GM12801 (cell line): ENCODE results near the gene CGAS.

Experiments used
- TF ChIP-seq, protein P1 (sequence below): IDR thresholded peaks from one replicate; pipeline ENCODE4 v1.5.1; 2011; ENCODE audit warnings: control low read depth; ENCODE audit not compliant: insufficient read length; ENCODE audit errors: extremely low read depth

Gene CGAS

DNA sequence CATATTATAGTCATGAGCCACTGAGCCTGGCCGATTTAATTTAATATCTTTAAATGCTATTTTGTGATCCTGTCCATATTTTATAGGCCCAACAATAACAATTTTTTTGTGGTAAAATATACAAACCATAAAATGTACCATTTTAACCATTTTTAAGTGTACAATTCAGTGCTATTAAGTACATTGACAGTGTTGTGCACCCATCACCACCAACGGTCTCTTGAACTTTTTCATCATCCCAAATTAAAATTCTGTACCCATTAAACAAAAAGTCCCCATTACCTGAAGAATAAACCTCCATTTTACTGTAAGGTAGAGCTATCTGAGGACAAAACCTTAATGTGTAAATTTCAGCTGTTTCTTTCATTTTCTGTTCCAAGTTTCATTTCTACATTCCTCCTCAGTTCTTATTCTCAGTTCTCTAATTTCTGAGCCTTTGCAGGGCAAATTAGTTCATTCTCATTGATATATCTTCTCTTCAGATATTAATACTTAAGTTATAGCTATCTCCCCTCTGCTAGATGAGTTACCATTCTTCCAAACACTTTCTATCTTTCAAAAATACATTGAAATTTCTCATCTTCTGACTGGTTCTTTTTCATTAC is 19.7 kb upstream of the CGAS start:
- TF ChIP-seq, protein P1, sequence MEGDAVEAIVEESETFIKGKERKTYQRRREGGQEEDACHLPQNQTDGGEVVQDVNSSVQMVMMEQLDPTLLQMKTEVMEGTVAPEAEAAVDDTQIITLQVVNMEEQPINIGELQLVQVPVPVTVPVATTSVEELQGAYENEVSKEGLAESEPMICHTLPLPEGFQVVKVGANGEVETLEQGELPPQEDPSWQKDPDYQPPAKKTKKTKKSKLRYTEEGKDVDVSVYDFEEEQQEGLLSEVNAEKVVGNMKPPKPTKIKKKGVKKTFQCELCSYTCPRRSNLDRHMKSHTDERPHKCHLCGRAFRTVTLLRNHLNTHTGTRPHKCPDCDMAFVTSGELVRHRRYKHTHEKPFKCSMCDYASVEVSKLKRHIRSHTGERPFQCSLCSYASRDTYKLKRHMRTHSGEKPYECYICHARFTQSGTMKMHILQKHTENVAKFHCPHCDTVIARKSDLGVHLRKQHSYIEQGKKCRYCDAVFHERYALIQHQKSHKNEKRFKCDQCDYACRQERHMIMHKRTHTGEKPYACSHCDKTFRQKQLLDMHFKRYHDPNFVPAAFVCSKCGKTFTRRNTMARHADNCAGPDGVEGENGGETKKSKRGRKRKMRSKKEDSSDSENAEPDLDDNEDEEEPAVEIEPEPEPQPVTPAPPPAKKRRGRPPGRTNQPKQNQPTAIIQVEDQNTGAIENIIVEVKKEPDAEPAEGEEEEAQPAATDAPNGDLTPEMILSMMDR: no peak

DNA sequence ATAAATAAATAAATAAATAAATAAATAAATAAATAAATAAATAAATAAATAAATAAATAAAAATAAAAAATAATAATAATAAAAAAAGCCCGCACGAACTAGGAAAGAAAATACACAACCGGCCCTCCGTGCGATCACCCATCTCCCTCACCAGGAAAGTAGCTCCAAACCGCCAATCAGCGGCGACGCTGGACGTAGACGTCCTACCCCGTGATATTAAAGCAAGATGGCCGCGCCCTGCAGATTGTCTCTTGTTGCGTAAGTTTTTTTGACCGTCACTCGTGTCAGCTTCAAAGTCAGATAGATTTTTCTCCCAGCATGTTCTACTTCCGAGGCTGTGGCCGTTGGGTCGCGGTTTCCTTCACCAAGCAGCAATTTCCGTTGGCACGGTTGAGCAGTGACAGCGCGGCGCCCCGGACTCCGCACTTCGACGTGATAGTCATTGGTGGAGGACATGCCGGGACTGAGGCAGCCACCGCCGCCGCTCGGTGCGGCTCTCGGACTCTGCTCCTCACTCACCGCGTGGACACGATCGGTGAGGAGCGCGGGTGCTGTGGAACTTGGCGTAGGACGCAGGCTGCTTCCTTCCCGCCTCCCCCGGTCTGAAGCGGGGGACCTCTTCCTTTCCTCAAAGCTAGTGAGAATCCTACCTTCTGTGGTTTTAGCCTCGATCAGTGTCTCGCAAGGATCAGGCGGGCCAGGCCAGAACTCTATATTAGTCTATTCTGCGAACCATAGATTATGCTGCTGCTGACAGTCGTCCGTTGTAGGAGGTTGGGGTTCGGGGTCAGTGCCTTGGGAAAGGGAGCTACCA is 9.6 kb upstream of the CGAS start, which contains the start of gene MTO1:
Gene MTO1, plus strand, starts transcription at position 201 of the 814 bp plus-strand sequence. Its CDS starts 118 bp downstream, at position 319.
- TF ChIP-seq, protein P1: no peak

DNA sequence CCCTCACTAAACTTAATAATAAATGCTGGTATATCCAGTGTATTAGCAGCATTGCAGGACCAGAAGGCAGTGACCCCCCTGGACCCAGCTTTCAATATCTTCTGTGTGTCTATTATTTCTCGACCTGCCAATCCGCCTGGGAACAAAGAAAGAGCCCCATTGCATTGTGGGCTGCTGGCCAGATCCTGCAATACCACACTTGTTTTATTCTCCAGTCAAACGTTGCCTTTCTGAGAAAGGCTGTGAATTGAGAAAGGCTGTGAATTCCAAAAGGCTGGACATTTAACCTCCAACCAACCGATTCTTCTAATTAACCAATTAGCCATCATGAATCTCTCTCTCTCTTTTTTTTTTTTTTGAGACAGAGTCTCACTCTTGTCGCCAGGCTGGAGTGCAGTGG is 8.0 kb upstream of the CGAS start:
- TF ChIP-seq, protein P1: no peak

DNA sequence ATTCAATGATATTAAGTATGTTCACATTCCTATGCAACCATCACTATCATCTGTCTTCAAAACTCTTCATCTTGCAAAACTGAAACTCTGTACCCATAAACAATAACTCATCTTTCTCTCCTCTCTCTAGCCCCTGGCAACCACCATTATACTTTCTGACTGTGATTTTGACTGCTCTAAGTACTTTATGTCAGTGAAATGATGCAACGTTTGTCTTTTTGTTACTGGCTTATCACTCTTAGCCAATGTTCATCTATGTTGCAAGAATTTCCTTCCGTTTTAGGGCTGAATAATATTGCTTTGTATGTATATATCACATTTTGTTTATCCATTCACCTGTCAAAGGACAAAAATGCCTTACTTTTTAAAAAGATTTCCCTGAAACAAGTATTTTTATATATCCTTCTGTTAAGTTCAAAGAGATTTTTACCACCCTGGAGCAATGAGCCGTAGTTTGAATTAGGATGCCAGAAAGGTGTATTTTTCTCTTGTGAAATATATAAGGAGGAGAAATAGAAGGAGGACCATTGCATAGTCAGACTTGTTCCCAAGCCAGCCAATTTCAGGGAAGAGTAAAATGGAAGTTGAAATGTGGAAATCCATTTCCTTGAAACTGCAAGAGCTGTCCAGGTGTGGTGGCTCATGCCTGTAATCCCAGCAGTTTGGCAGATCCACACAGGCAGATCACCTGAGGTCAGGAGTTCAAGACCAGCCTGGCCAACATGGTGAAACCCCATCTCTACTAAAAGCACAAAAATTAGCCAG is 4.0 kb upstream of the CGAS start:
- TF ChIP-seq, protein P1: no peak

DNA sequence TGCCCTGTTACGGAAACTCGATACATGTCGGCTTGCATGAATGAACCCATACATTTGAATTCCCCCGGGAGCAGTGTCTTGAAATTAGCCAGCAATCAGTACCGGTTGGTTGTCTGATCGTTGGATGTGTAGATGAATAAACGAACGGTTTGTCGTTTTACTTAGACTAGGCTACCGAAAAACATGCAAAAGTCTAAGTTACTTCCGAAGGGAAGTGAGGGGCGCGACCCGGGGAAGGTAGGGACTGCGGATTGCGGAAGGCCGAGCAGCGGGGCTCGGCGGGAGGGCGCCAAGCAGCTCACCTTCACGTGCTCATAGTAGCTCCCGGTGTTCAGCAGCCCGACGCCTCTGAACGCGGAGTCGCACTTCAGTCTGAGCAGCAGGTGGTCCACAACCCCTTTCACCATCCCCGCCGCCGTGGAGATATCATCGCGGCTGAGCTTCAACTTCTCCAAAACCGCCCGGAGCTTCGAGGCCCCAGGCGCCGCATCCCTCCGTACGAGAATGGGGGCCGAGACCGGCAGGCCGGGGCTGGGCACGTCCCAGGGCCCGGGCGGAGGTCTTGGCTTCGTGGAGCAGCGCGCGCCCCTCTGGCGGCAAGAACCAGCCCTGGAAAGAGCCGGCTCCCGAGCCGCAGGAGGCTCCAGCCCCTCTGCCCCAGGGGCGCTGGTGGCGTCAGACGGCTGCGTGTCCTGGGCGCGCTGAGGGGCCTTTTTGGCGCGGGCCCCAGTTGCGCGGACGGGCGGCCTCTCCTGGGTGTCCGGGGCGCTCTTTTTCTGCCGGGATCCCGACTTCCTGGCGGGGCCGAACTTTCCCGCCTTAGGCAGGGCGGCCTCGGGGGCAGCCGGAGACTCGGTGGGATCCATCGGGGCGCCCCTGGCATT is 632 bp downstream of the CGAS start:
- TF ChIP-seq, protein P1: no peak

DNA sequence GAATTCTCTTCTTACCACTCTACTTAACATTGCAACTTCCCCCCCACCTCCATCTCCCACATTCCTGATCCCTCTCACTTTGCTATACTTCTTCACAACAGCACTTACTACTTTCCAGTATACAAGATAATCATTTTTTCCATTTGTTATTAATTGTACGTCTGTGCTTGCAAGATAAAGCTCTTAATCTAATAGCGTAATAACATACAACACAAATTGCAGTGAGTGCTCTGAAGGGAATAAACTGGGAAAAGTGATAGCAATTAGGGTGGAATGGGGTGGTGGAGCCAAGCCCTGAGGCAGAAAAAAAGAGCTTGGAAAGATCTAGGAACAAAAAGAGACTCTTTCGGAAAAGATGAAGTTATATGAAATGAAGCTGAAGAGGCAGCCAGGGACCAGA is 8.5 kb downstream of the CGAS start:
- TF ChIP-seq, protein P1: no peak
